HG03442 (cell line): Measurements from ENCODE around the gene PREX1.

Experiments
- ATAC-seq: cut with Tn5 transposase; IDR thresholded peaks from one replicate; pipeline ENCODE4 v1.9.1; 2021; ENCODE audit warnings: mild to moderate bottlenecking, moderate library complexity; ENCODE audit not compliant: unreplicated experiment

Gene PREX1

DNA sequence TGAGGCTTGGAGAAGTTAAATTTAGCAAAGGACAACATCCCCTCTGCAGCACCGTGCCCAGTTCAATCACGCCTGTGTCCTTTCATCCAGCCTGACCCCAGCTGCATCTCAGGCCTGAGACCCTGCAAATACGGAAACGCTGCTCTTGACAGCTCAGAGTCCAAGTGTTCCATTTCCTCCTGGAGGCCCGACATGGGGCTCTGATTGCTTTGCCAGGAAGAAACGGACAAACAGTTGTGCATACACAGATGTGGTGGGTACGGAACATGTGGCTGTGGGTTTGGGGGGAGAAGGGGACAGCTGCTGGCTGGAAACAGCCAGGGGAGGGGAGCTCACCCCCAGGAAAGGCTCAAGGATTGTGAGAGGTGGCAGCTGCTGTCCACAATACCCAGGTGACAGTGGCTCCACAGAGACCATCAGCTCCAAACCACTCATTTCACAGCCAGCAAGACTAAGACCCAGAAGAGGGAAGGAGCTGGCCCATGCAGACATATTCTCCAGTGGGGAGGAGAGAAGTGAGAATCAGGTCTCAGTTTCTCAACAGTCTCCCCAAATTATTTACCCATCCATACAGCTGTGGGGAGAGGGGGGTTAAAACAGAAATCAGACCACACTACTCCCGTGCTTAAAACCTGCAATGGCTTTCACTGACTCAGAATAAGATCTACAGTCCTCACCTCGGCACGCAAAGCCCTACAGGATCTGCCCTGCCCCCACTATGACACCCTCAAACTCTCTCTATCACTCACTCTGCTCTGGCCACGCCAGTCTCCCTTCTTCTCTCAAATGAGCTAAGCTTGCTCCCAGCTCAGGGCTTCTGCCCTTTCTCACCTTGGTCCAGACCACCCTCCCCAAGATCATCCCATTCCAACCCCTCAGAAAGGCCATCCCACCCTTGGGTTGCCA, 89.1 kb downstream of the PREX1 start:
- peak; percentile 70 for ATAC-seq

DNA sequence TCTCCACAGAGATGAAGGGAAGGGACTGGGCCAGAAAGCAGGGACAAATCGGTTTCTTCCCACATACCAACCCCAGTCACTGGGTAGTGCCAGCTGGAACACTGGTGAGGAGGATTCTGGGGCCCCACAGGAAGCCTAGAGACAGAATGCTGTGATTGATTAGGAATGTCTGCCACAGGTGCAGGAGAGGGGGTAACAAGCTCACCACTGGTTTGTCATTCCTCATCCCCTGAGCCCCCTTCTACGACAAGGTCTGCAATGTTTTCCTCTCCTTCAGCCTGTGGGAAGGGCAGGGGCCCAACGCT, 89.8 kb downstream of the PREX1 start:
- no peak for ATAC-seq

DNA sequence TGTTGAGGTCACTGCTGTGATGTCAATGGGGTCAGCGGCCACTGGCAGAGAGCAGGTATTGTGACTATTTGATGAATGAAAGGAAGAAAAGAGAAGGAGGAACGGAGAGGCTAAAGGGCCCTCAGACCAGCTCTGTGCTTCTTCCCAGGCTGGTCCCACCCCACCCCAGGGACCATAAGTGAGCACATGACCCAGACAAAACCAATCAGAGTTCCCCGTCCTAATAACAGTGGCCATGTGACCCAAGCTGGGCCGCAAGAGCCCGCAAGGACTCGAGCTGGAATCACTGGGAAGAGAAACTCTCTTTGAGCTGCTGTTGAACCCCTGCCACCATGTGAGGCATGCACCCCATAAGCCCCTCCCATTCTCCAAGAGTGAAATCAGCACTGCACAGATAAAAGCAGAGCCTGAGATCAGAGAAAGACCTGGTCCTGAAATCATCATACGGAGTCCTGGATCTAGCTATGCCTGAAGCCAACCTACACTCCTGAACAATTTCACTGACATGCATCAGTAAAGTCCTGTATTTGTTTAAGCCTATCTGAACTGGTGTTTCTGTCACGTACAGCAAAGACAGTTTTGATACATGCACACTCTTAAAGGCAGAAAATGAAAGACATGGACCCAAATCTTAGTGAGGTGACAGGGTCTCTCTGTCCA, 90.2 kb downstream of the PREX1 start:
- no peak for ATAC-seq

DNA sequence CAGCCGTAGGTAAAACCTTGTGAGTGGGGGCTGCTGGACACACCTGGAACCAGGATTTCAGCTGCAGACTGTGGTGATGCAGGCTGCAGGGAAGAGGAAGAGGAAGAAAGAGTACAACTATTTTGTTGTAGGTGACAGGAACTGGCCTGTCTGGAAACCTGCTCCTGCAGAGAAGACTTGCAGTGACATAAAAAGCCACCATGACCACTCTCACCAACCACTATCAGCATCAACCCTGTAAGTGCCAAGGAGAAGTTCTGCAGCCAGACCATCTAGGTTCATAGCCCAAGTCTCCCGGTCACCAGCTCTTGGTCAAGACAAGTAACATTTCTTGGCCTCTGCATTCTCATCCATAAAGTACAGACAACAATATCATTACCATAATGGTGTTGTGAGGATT, 91.2 kb downstream of the PREX1 start:
- ATAC-seq, result no peak

DNA sequence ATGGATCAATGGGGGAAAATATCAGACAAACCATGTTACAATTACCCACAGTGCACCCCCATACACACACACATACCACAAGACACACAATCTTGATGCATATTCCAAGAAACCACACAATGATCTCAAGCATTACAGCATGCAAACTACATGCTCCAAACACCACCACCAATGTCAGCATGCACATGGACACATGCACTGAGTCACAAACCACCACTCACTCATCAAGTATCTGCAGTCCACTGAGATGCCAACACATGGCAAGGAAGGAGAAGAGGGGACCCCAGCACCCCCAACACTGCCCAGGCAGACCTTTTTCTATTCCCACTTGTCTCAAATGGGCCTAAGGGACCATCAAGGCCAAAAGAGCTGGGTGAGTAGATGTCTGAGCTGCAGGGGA, 91.6 kb downstream of the PREX1 start:
- ATAC-seq, result no peak

- ATAC-seq, result no peak
These were observed 92.7 kb downstream of the PREX1 start for GRCh38 chr20:48735112-48735511.

DNA sequence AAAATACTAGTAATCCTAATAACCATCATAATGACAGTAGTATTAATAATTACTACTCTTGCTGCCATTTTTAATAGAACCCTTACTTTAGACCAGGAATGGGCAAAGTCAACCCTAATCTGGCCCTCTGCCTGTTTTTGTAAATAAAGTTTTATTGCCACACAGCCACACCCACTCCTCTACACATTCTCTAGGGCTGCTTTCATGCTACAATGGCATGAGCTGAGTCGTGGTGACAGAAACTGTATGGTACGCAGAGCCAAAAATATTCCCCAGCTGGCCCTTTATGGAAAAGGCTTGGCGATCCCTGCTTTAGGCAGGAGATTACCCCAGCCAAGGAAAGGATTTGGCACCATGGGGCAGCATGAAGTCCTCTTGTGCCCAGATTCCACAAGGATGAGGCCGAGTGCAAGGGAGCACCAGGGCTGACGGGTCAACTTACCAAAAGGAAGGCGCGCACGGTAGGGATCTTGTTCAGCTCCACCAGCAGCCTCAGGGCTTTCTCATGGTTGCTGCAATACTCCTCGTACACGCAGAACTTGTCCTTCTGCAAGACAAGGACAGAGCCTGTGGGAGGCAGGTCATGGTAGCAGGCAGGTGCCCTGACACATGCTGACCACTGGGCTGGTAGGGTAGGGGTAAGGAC, 93.6 kb downstream of the PREX1 start:
- ATAC-seq, result no peak

DNA sequence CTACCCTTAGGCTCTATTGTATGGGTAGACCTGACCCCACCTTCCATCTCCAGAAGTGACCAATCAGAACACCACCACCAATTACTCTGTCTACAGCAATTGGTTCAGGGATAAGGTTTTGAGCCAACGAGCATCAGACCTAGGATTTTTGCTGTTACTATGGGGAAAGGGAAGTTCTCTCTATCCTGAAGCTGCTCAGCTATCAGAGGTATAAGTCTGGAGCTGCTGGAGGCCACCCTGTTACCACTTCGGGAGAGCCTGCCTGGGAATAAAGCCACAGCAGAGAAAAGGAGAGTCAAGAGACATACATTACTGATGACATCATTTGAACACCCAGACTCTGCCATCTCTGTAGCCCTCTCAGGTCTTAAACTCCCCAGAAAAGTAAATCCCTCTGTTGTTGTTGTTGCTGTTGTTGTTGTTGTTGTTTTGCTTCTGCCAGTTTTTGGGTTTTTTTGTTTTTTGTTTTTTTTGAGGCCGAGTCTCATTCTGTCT, 94.5 kb downstream of the PREX1 start:
- no peak for ATAC-seq

- ATAC-seq, result no peak
These were observed 95.5 kb downstream of the PREX1 start for GRCh38 chr20:48732081-48732829.

GRCh38 chr20:48731536-48731935, 96.3 kb downstream of the PREX1 start:
- ATAC-seq, result no peak

- no peak for ATAC-seq
These were observed 96.8 kb downstream of the PREX1 start for GRCh38 chr20:48730977-48731376.

DNA sequence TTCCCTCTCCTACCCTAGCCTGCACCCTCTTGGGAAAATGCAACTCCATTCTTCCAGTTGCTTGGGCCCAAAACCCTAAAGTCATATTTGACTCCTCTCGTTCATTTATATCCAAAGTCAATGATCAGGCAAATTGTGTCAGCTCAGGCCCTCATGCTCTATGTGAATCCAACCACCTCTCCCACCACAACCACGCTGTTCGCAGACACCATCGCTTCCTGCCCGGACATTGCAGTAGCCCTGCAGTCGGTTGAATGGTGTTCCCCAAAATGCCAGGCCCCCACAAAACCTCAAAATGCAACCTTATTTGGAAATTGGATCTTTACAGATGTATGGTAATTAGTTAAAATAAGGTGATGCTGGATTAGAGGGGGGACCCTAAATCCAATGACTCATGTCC, 98.3 kb downstream of the PREX1 start:
- no peak for ATAC-seq

- no peak for ATAC-seq
These were observed 99.6 kb downstream of the PREX1 start for GRCh38 chr20:48728042-48728825.

GRCh38 chr20:48727226-48727625, 100.6 kb downstream of the PREX1 start:
- ATAC-seq, result no peak

- ATAC-seq, result no peak
These were observed 102.2 kb downstream of the PREX1 start for GRCh38 chr20:48725555-48725991.

GRCh38 chr20:48724891-48725554, 102.8 kb downstream of the PREX1 start:
- no peak for ATAC-seq

DNA sequence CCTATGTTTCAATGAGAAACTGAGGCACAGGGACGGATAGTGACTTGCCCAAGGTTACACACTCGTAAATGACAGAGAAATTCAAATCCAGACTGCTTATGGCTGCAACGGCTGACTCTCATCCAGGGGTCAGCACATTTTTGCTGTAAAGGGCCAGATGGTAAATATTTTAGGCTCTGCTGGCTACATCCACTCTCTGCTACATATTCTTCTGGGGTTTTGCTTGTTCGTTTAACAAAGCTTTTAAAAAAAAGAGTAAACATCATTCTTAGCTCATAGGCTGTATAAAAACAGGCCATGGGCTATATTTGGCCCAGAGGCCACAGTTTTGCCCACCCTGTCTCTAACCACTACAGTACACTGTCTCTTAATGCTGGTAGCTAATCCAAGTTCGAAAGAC, 103.4 kb downstream of the PREX1 start:
- ATAC-seq, result no peak

DNA sequence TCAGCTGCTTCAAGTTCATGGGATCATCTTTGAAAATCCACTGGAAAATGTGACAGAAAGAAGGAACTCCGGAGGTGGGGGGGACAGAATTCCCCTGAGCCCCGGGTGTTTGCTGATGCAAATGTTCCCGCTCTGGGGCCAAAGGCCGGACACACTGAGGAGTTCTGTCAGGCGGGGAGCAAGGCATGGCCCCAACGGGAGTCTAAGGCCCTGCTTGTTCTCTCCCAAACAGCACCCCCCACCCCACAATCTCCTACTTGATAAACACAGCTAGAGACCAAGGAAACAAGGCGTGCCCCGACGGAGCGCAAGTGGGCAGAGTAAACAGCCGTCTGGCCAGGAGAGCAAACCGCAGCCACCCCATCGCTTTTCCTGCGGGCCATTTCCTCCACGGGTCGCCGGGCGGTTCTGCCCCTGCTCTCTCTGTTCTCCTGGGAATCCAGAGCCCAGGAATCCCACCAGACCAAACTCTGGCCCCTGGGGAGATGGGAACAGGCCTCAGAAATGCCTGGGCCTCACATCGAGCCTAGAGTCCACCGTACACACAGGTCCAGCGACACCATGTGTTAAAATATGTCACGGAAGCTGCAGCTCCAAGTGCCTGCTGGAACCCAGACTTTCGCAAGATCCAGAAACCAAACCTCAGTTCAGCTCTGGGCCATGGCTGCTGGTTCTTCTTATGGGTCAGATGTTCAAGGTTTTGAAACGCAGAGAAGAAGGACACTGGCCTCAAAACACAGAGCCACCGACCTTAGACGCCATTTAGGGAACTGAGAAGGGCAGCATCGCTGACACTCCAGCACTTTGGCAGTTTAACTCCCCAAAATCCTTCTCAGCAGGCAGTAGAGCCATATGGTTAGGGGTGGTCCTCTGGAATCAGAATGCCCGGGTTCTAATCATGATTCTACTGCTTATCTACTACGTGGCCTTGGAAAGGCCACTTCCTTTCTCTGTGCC, 104.2 kb downstream of the PREX1 start:
- no peak for ATAC-seq

GRCh38 chr20:48722737-48723191, 105.0 kb downstream of the PREX1 start:
- ATAC-seq, result no peak
